Fibroblast of pulmonary artery (primary cell): Measurements from ENCODE around the gene CHRNA9.

Experiments
- DNase-seq: peaks from one replicate; pipeline ENCODE4 v3.0.0-alpha.2; 2010; ENCODE audit warnings: low read depth
- H3K4me3 ChIP-seq: replicated peaks from 2 replicates; pipeline ENCODE4 v1.5.1; 2011; ENCODE audit warnings: low read depth, mild to moderate bottlenecking, control low read depth, low read length, moderate library complexity
- CTCF ChIP-seq: IDR thresholded peaks from 2 replicates; pipeline ENCODE4 v1.5.1; 2011; ENCODE audit warnings: mild to moderate bottlenecking, control low read depth, low read length, inconsistent platforms; ENCODE audit errors: missing control alignments

The CHRNA9 gene

DNA sequence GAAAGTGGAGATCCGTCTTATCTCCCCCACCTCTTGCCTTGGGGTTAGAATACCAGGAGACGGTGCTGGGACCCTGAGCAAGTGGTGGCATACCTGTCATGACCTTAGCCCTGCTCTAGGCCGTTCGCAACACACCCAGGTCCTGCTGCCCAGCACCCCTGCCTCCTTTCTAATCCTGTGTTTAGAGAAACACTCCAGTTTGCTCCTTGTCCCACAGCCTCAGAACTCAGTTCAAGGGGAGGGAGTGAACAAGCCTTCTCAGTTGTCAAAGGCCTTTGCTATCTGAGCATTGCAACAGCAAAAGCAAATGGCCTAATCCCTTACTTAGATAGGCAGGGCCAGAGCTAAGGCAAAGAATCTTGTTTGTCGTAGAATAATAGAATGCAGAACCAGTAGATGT, 67.9 kb downstream of the CHRNA9 start:
- no peak overlapping the region for H3K4me3 ChIP-seq
- no peak for DNase-seq
- TF ChIP-seq CTCF = no peak
